DOHH2 (cell line): ENCODE results near the gene VWF.

ENCODE experiments used
- H3F3A ChIP-seq: fragments of 200-600 bp; sonication (generic), shearing (Covaris generic); 2 replicates; pipeline ENCODE4 v1.6.0; 2016; ENCODE audit warnings: antibody characterized with exemption, mild to moderate bottlenecking; ENCODE audit not compliant: control insufficient read depth, insufficient read depth
- H3K27ac ChIP-seq: fragments of 200-600 bp; sonication (generic); 2 replicates; pipeline ENCODE4 v1.5.1; 2014; ENCODE audit warnings: low read depth, mild to moderate bottlenecking, low read length, moderate library complexity
- H3K27me3 ChIP-seq: fragments of 200-600 bp; sonication (generic); 2 replicates; pipeline ENCODE4 v1.6.1; 2014; ENCODE audit warnings: mild to moderate bottlenecking, low read length, mixed read lengths; ENCODE audit not compliant: control insufficient read depth
- H3K36me3 ChIP-seq: fragments of 200-600 bp; sonication (generic); 2 replicates; pipeline ENCODE4 v1.6.1; 2014; ENCODE audit warnings: mild to moderate bottlenecking, low read length, moderate library complexity, mixed read lengths; ENCODE audit not compliant: control insufficient read depth
- H3K4me1 ChIP-seq: fragments of 200-600 bp; sonication (generic); 2 replicates; pipeline ENCODE4 v1.6.1; 2014; ENCODE audit warnings: mild to moderate bottlenecking, low read length, mixed read lengths; ENCODE audit not compliant: control insufficient read depth
- H3K4me2 ChIP-seq: fragments of 200-600 bp; sonication (generic); 2 replicates; pipeline ENCODE4 v1.6.0; 2014; ENCODE audit warnings: mild to moderate bottlenecking, low read length, moderate library complexity
- H3K4me3 ChIP-seq: fragments of 200-600 bp; sonication (generic); 2 replicates; pipeline ENCODE4 v1.5.1; 2014; ENCODE audit warnings: mild to moderate bottlenecking, low read length, mixed read lengths
- H3K79me2 ChIP-seq: fragments of 200-600 bp; sonication (generic); 2 replicates; pipeline ENCODE4 v1.6.1; 2014; ENCODE audit warnings: mild to moderate bottlenecking, low read length, mixed read lengths; ENCODE audit not compliant: control insufficient read depth
- H3K9me2 ChIP-seq: fragments of 200-600 bp; sonication (generic); replicated peaks from 2 replicates; pipeline ENCODE4 v1.6.1; 2014; ENCODE audit warnings: mild to moderate bottlenecking, low read length, mixed read lengths; ENCODE audit not compliant: control insufficient read depth
- H3K9me3 ChIP-seq: fragments of 200-600 bp; sonication (generic); 2 replicates; pipeline ENCODE4 v1.6.1; 2014; ENCODE audit warnings: antibody characterized with exemption, low read length, mixed read lengths; ENCODE audit not compliant: control insufficient read depth, insufficient read depth
- H4K20me1 ChIP-seq: fragments of 200-600 bp; sonication (generic); 2 replicates; pipeline ENCODE4 v1.6.0; 2014; ENCODE audit warnings: low read depth, mild to moderate bottlenecking, antibody characterized with exemption, low read length, moderate library complexity; ENCODE audit not compliant: control insufficient read depth, insufficient read depth
- CTCF ChIP-seq: fragments of 200-600 bp; sonication (generic); IDR thresholded peaks from one replicate; pipeline ENCODE4 v1.5.1; 2014; ENCODE audit warnings: antibody characterized with exemption, mild to moderate bottlenecking, low read depth, low read length; ENCODE audit not compliant: poor library complexity, severe bottlenecking
- EZH2phosphoT487 ChIP-seq: fragments of 200-600 bp; sonication (generic); IDR thresholded peaks from 2 replicates; pipeline ENCODE4 v1.6.1; 2017; ENCODE audit warnings: borderline replicate concordance, mild to moderate bottlenecking, antibody characterized with exemption, low read length, moderate library complexity, mixed read lengths

Gene VWF

GRCh38 chr12:6096527-6096926, 27.9 kb downstream of the VWF start:
- H3F3A ChIP-seq = no peaks in the 10 kb centered on the region
- H3K27me3 ChIP-seq = peaks cover 4% of the 10 kb centered on the region; the same call in 1 of the 2 replicates
- no peak overlapping the region for H3K27ac ChIP-seq
- no peak overlapping the region for H3K4me2 ChIP-seq
- H3K4me3 ChIP-seq = no peak overlapping the region
- no peaks in the 10 kb centered on the region for H4K20me1 ChIP-seq
- no peaks in the 10 kb centered on the region for H3K9me2 ChIP-seq
- no peak for TF ChIP-seq EZH2phosphoT487
- no peak for TF ChIP-seq CTCF
- H3K9me3 ChIP-seq = no peaks in the 10 kb centered on the region
- H3K4me1 ChIP-seq = no peaks in the 10 kb centered on the region
- H3K79me2 ChIP-seq = no peaks in the 10 kb centered on the region
- H3K36me3 ChIP-seq = no peaks in the 10 kb centered on the region

- Histone ChIP-seq H3K4me2 (no peak overlapping the region), H3K4me1 (no peaks in the 10 kb centered on the region), H3K27me3 (peaks cover 4% of the 10 kb centered on the region; the same call in 1 of the 2 replicates), H3K79me2 (no peaks in the 10 kb centered on the region), H3K4me3 (no peak overlapping the region), H3K9me2 (no peaks in the 10 kb centered on the region), H4K20me1 (no peaks in the 10 kb centered on the region), H3K27ac (no peak overlapping the region), H3K9me3 (no peaks in the 10 kb centered on the region), H3K36me3 (no peaks in the 10 kb centered on the region), H3F3A (no peaks in the 10 kb centered on the region)
- no peak for TF ChIP-seq EZH2phosphoT487
- no peak for TF ChIP-seq CTCF
Measured at GRCh38 chr12:6095269-6095668, 29.2 kb downstream of the VWF start.

- H3K9me2 ChIP-seq = no peaks in the 10 kb centered on the region
- TF ChIP-seq EZH2phosphoT487 (no peak), CTCF (no peak)
- H4K20me1 ChIP-seq = no peaks in the 10 kb centered on the region
- H3K4me3 ChIP-seq = no peak overlapping the region
- H3F3A ChIP-seq = no peaks in the 10 kb centered on the region
- H3K27ac ChIP-seq = no peak overlapping the region
- no peaks in the 10 kb centered on the region for H3K4me1 ChIP-seq
- H3K79me2 ChIP-seq = no peaks in the 10 kb centered on the region
- H3K4me2 ChIP-seq = no peak overlapping the region
- no peaks in the 10 kb centered on the region for H3K36me3 ChIP-seq
- H3K27me3 ChIP-seq = peaks cover 11% of the 10 kb centered on the region
- H3K9me3 ChIP-seq = no peaks in the 10 kb centered on the region
Measured at GRCh38 chr12:6093764-6094163, 30.7 kb downstream of the VWF start.
